Smooth muscle cell of trachea (primary cell): ENCODE measurements around the gene GAGE12H. TPM values are rescaled to one million over a fixed set of nuclear protein-coding genes. Genes with fewer than 3 reads are reported as not detected.

ENCODE experiments used
- total RNA-seq: library from RNA; depleted of rRNA; stranded (reverse); fragments of >200 nt; gene quantifications from 2 replicates; pipeline ENCODE4 v1.2.1, GENCODE V29; 2014

The GAGE12H gene, protein sequence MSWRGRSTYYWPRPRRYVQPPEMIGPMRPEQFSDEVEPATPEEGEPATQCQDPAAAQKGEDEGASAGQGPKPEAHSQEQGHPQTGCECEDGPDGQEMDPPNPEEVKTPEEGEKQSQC
- total RNA-seq: not detected in 2 replicates

DNA sequence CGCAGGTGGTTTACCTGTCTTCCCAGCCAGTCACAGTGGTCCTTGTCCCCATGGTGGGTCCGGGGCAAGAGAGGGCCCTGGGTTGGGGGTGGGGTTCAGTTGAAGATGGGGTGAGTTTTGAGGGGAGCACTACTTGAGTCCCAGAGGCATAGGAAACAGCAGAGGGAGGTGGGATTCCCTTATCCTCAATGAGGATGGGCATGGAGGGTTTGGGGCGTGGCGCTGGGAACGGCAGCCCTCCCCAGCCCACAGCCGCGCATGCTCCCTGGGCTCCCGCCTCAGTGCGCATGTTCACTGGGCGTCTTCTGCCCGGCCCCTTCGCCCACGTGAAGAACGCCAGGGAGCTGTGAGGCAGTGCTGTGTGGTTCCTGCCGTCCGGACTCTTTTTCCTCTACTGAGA is at the start of gene GAGE12H:
TSS of gene GAGE12H (plus strand) at position 301 of the 400 bp plus-strand sequence. CDS start 1,155 bp downstream, outside the sequence.

GRCh38 chrX:49531877-49532276 is 47.9 kb upstream of the GAGE12H start, which contains the start of gene GAGE12C:
Gene GAGE12C (plus strand): TSS chrX:49532177. CDS start chrX:49533332, 1,155 bp downstream.

GRCh38 chrX:49541433-49541832 is 38.3 kb upstream of the GAGE12H start, which contains the start of gene GAGE12D:
Gene GAGE12D (plus strand): TSS chrX:49541733. CDS start chrX:49542888, 1,155 bp downstream.

GRCh38 chrX:49550989-49551388 is 28.8 kb upstream of the GAGE12H start, which contains the start of gene GAGE12E:
Gene GAGE12E (plus strand): TSS chrX:49551289. CDS start chrX:49552444, 1,155 bp downstream.

GRCh38 chrX:49560542-49560941 is 19.2 kb upstream of the GAGE12H start, which contains the start of gene GAGE12F:
Gene GAGE12F (plus strand): TSS chrX:49560842. CDS start chrX:49561997, 1,155 bp downstream.

DNA sequence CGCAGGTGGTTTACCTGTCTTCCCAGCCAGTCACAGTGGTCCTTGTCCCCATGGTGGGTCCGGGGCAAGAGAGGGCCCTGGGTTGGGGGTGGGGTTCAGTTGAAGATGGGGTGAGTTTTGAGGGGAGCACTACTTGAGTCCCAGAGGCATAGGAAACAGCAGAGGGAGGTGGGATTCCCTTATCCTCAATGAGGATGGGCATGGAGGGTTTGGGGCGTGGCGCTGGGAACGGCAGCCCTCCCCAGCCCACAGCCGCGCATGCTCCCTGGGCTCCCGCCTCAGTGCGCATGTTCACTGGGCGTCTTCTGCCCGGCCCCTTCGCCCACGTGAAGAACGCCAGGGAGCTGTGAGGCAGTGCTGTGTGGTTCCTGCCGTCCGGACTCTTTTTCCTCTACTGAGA is 9.6 kb upstream of the GAGE12H start, which contains the start of gene GAGE12G:
TSS of gene GAGE12G (plus strand) at position 301 of the 400 bp plus-strand sequence. CDS start 1,155 bp downstream, outside the sequence.

DNA sequence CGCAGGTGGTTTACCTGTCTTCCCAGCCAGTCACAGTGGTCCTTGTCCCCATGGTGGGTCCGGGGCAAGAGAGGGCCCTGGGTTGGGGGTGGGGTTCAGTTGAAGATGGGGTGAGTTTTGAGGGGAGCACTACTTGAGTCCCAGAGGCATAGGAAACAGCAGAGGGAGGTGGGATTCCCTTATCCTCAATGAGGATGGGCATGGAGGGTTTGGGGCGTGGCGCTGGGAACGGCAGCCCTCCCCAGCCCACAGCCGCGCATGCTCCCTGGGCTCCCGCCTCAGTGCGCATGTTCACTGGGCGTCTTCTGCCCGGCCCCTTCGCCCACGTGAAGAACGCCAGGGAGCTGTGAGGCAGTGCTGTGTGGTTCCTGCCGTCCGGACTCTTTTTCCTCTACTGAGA is 9.4 kb downstream of the GAGE12H start, which contains the start of gene GAGE2A:
TSS of gene GAGE2A (plus strand) at position 301 of the 400 bp plus-strand sequence. CDS start 1,155 bp downstream, outside the sequence.

DNA sequence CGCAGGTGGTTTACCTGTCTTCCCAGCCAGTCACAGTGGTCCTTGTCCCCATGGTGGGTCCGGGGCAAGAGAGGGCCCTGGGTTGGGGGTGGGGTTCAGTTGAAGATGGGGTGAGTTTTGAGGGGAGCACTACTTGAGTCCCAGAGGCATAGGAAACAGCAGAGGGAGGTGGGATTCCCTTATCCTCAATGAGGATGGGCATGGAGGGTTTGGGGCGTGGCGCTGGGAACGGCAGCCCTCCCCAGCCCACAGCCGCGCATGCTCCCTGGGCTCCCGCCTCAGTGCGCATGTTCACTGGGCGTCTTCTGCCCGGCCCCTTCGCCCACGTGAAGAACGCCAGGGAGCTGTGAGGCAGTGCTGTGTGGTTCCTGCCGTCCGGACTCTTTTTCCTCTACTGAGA is 19.0 kb downstream of the GAGE12H start, which contains the start of gene GAGE1:
TSS of gene GAGE1 (plus strand) at position 301 of the 400 bp plus-strand sequence. CDS start 1,155 bp downstream, outside the sequence.

Other genes with a start within 250 kb of the GAGE12H start
- not detected in 2 replicates for gene GAGE13, start 248.4 kb upstream of the GAGE12H start, total RNA-seq
- gene GAGE12C, start 47.8 kb upstream of the GAGE12H start, total RNA-seq: not detected in 2 replicates
- not detected in 2 replicates for gene GAGE12D, start 38.2 kb upstream of the GAGE12H start, total RNA-seq
- gene GAGE12E, start 28.7 kb upstream of the GAGE12H start, total RNA-seq: not detected in 2 replicates
- not detected in 2 replicates for gene GAGE12F, start 19.1 kb upstream of the GAGE12H start, total RNA-seq
- gene GAGE12G, start 9.5 kb upstream of the GAGE12H start, total RNA-seq: not detected in 2 replicates
- gene GAGE2A, start 9.5 kb downstream of the GAGE12H start, total RNA-seq: not detected in 2 replicates
- not detected in 2 replicates for gene GAGE1, start 19.1 kb downstream of the GAGE12H start, total RNA-seq
- not detected in 2 replicates for gene PAGE1, start 116.0 kb downstream of the GAGE12H start, total RNA-seq
- gene PAGE4, start 249.4 kb downstream of the GAGE12H start, total RNA-seq: not detected in 2 replicates